ENCODE results near the gene KLF14. TPM values are rescaled to one million over a fixed set of nuclear protein-coding genes. Genes with fewer than 3 reads are reported as not detected.

The KLF14 gene
- total and polyA plus RNA-seq, 2 of the 4 experiments (the other 2 are of a cell fraction), result 0.05 TPM; not detected in 1

GRCh38 chr7:130723784-130724183, 10.2 kb downstream of the KLF14 start:
- H3K23ac ChIP-seq (ENCODE audit: low read depth, low read length), result no peak overlapping the region
- H3K4me2 ChIP-seq (ENCODE audit: low read depth, low read length), result no peak overlapping the region
- no peak overlapping the region for H3K27ac ChIP-seq (ENCODE audit: insufficient read depth, low read length)
- H3K56ac ChIP-seq (ENCODE audit: extremely low read depth, insufficient read depth, low read length), result no peak overlapping the region
- in situ Hi-C loops (cut with MboI; ENCODE audit: low sequenced_read_pairs) (loop anchor here (10.0 kb wide), 1 partner anchor 659 kb away; no protein-coding TSS in a partner anchor), intact Hi-C loops (cut with micrococcal nuclease) (loop anchor here (2.0 kb wide), 2 partner anchors 651 to 661 kb away; no protein-coding TSS in a partner anchor), dilution Hi-C loops (cut with HindIII; ENCODE audit: low sequenced_read_pairs, unreplicated experiment) (no loop called here)
- no peak overlapping the region for H4K91ac ChIP-seq (ENCODE audit: insufficient read depth, low read depth, low read length)
- H4K8ac ChIP-seq (ENCODE audit: low read depth in 2 of 2, low read length in 2 of 2), result no peak overlapping the region
- H2AK5ac ChIP-seq (ENCODE audit: low read depth, low read length), result no peak overlapping the region
- H2BK15ac ChIP-seq (ENCODE audit: low read depth, low read length), result no peak overlapping the region
- H3K9me3 ChIP-seq (ENCODE audit: control insufficient read depth, insufficient read depth, low read length), result no peaks in the 10 kb centered on the region
- no peak for TF ChIP-seq FOS (IDR thresholded peaks at IDR 0.05; ENCODE audit: low read depth, low read length)
- no peak for TF ChIP-seq RFX5 (IDR thresholded peaks at IDR 0.05; ENCODE audit: low read depth, low read length)
- TF ChIP-seq USF2 (IDR thresholded peaks at IDR 0.05; ENCODE audit: low read depth, low read length), result no peak
- TF ChIP-seq MAFK (IDR thresholded peaks at IDR 0.05; ENCODE audit: low read depth, low read length), result no peak
- no peak for TF ChIP-seq MXI1 (IDR thresholded peaks at IDR 0.05; ENCODE audit: borderline replicate concordance, low read depth, low read length)
- TF ChIP-seq RCOR1 (IDR thresholded peaks at IDR 0.05; ENCODE audit: insufficient replicate concordance, low read length), result no peak
- TF ChIP-seq BHLHE40 (IDR thresholded peaks at IDR 0.05; ENCODE audit: low read depth, low read length), result no peak
- no peak for TF ChIP-seq SMC3 (IDR thresholded peaks at IDR 0.05; ENCODE audit: low read depth, low read length)
- TF ChIP-seq, protein P1, sequence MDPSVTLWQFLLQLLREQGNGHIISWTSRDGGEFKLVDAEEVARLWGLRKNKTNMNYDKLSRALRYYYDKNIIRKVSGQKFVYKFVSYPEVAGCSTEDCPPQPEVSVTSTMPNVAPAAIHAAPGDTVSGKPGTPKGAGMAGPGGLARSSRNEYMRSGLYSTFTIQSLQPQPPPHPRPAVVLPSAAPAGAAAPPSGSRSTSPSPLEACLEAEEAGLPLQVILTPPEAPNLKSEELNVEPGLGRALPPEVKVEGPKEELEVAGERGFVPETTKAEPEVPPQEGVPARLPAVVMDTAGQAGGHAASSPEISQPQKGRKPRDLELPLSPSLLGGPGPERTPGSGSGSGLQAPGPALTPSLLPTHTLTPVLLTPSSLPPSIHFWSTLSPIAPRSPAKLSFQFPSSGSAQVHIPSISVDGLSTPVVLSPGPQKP (IDR thresholded peaks at IDR 0.05; ENCODE audit: borderline replicate concordance, low read depth, low read length), result no peak
- no peak for TF ChIP-seq NFE2L2 (IDR thresholded peaks at IDR 0.05; ENCODE audit: low read depth, low read length)
- no peak for TF ChIP-seq RAD21 (IDR thresholded peaks at IDR 0.05; ENCODE audit: low read length)
- TF ChIP-seq POLR2A (IDR thresholded peaks at IDR 0.05; ENCODE audit: low read depth, low read length), result no peak
- no peak for TF ChIP-seq CEBPB (IDR thresholded peaks at IDR 0.05; ENCODE audit: low read depth, low read length)
- TF ChIP-seq CHD1 (IDR thresholded peaks at IDR 0.05; ENCODE audit: low read depth, low read length), result no peak
- no peak for TF ChIP-seq MAZ (IDR thresholded peaks at IDR 0.05; ENCODE audit: borderline replicate concordance, low read depth, low read length)
- TF ChIP-seq, protein P2, sequence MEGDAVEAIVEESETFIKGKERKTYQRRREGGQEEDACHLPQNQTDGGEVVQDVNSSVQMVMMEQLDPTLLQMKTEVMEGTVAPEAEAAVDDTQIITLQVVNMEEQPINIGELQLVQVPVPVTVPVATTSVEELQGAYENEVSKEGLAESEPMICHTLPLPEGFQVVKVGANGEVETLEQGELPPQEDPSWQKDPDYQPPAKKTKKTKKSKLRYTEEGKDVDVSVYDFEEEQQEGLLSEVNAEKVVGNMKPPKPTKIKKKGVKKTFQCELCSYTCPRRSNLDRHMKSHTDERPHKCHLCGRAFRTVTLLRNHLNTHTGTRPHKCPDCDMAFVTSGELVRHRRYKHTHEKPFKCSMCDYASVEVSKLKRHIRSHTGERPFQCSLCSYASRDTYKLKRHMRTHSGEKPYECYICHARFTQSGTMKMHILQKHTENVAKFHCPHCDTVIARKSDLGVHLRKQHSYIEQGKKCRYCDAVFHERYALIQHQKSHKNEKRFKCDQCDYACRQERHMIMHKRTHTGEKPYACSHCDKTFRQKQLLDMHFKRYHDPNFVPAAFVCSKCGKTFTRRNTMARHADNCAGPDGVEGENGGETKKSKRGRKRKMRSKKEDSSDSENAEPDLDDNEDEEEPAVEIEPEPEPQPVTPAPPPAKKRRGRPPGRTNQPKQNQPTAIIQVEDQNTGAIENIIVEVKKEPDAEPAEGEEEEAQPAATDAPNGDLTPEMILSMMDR (conservative IDR thresholded peaks at IDR 0.05; ENCODE audit: low read depth, low read length), result no peak
- no peaks in the 10 kb centered on the region for H3K36me3 ChIP-seq (ENCODE audit: control insufficient read depth, insufficient read depth, low read length)
- H2BK5ac ChIP-seq (ENCODE audit: low read depth, low read length, poor library complexity, severe bottlenecking), result no peak overlapping the region
- H4K20me1 ChIP-seq (ENCODE audit: insufficient read depth, low read length), result no peaks in the 10 kb centered on the region
- H3K9ac ChIP-seq (ENCODE audit: low read depth, low read length), result no peak overlapping the region
- WGBS, 2 experiments (ENCODE audit: extremely low coverage in 2 of 2, insufficient read length in 1 of 2), result no CpG with 5 or more reads among the region's 4 CpGs
- no peak overlapping the region for H3K4ac ChIP-seq (ENCODE audit: low read depth, low read length)
- H3K4me3 ChIP-seq (ENCODE audit: insufficient read depth, low read depth, low read length), result no peak overlapping the region
- H2BK120ac ChIP-seq (ENCODE audit: low read depth, low read length), result no peak overlapping the region
- BruUV-seq (replicated peaks), result no TSS peak
- H3K27me3 ChIP-seq (ENCODE audit: control insufficient read depth, insufficient read depth, low read length), result peaks cover 22% of the 10 kb centered on the region
- no peaks in the 10 kb centered on the region for H3K4me1 ChIP-seq (ENCODE audit: control insufficient read depth, insufficient read depth, low read length)
- H2AFZ ChIP-seq (replicated peaks; ENCODE audit: low read length, poor library complexity), result no peak overlapping the region
- no peak overlapping the region for H2BK20ac ChIP-seq (ENCODE audit: low read depth, low read length)
- no peak overlapping the region for H3K14ac ChIP-seq (replicated peaks; ENCODE audit: low read depth, low read length)
- ATAC-seq (ENCODE audit: low read depth) (no peak), DNase-seq (no peak)
- no peaks in the 10 kb centered on the region for H3K79me1 ChIP-seq (ENCODE audit: low read depth in 1 of 2, low read length in 2 of 2)
- CTCF ChIA-PET, result interaction anchor here (0.9 kb wide), 1 partner anchor 9 kb away, joined by 3 read pairs; no protein-coding TSS in a partner anchor
- H3K18ac ChIP-seq (ENCODE audit: low read depth, low read length), result no peak overlapping the region
- no peak overlapping the region for H2AK9ac ChIP-seq (replicated peaks; ENCODE audit: low read depth, low read length, poor library complexity)
- no peak overlapping the region for H4K5ac ChIP-seq (ENCODE audit: low read depth, low read length)
- H3K9me1 ChIP-seq (ENCODE audit: insufficient read depth, low read length), result no peaks in the 10 kb centered on the region
- POLR2A ChIA-PET (ENCODE audit: unreplicated experiment), result no interaction called here
